Cardiac muscle cell (in vitro differentiated cells and primary cell): ENCODE measurements around the gene KANTR. TPM values are rescaled to one million over a fixed set of nuclear protein-coding genes. Genes with fewer than 3 reads are reported as not detected.

ENCODE experiments used
- DNase-seq, 2 donors: peaks; one replicate each; pipeline versions ENCODE4 v3.0.0 to v3.0.0-alpha.2; 2010 to 2017; ENCODE audit warnings: low read depth in 1 of 2, low spot score in 1 of 2
- H3K27ac ChIP-seq: fragments of 200-600 bp; sonication (generic); 2 replicates; pipeline ENCODE4 v1.5.1; 2016
- H3K27me3 ChIP-seq: fragments of 200-600 bp; sonication (generic); 2 replicates; pipeline ENCODE4 v1.6.0; 2016; ENCODE audit warnings: control low read depth
- H3K36me3 ChIP-seq: fragments of 200-600 bp; sonication (generic); 2 replicates; pipeline ENCODE4 v1.5.1; 2016; ENCODE audit warnings: control low read depth
- H3K4me1 ChIP-seq: fragments of 200-600 bp; sonication (generic); 2 replicates; pipeline ENCODE4 v1.8.1; 2017; ENCODE audit warnings: low read depth, mild to moderate bottlenecking, mixed run types
- H3K4me3 ChIP-seq: fragments of 200-600 bp; sonication (generic); 2 replicates; pipeline ENCODE4 v1.5.1; 2016; ENCODE audit warnings: mild to moderate bottlenecking
- H3K9me3 ChIP-seq: fragments of 200-600 bp; sonication (generic); 2 replicates; pipeline ENCODE4 v1.5.1; 2017; ENCODE audit warnings: low read depth, mild to moderate bottlenecking, control low read depth
- polyA plus RNA-seq: library from polyadenylated mRNA; unstranded; fragments of >200 nt; fragmentation: Nextera tagmentation; extraction: Ambion mirVana; gene quantifications from 2 replicates; pipeline ENCODE4 v1.2.1, GENCODE V29; 2016
- total RNA-seq: library from RNA; depleted of rRNA; stranded (reverse); fragments of >200 nt; gene quantifications from 2 replicates; pipeline ENCODE4 v1.2.3, GENCODE V29; 2016
- TF ChIP-seq, protein P1 (sequence below): IDR thresholded peaks from 2 replicates; pipeline ENCODE4 v1.5.1; 2012; ENCODE audit warnings: low read depth, mild to moderate bottlenecking, low read length

KANTR gene
- total and polyA plus RNA-seq, 2 experiments from 2014 or later = 10.5 to 17.0 TPM

DNA sequence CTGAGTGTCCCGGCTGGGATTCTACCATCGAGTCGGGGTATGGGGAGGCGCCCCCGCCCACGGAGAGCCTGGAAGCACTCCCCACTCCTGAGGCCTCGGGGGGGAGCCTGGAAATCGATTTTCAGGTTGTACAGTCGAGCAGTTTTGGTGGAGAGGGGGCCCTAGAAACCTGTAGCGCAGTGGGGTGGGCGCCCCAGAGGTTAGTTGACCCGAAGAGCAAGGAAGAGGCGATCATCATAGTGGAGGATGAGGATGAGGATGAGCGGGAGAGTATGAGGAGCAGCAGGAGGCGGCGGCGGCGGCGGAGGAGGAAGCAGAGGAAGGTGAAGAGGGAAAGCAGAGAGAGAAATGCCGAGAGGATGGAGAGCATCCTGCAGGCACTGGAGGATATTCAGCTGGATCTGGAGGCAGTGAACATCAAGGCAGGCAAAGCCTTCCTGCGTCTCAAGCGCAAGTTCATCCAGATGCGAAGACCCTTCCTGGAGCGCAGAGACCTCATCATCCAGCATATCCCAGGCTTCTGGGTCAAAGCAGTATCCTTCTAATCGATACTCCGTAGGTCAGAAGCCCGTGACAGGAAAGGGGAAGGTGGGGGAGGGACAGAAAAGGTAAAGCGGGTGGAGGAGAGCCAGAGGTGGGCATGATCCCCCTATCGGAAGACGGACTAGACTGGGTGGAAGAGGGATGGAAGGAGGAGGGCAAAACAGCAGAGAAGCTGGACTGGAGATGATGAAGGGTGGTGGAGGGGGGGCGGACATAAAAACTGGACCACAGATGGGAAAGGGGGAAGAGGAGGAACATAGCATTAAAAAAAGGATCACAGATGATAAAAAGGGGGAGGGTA lies 10.9 kb upstream of the KANTR start:
- DNase-seq = no peak
- Histone ChIP-seq H3K36me3 (peaks cover 10% of the 10 kb centered on the region), H3K4me3 (peak overlapping the region; percentile 73), H3K27me3 (no peaks in the 10 kb centered on the region), H3K27ac (peak overlapping the region; percentile 94), H3K9me3 (no peaks in the 10 kb centered on the region), H3K4me1 (peaks cover 5% of the 10 kb centered on the region)
- TF ChIP-seq, protein P1, sequence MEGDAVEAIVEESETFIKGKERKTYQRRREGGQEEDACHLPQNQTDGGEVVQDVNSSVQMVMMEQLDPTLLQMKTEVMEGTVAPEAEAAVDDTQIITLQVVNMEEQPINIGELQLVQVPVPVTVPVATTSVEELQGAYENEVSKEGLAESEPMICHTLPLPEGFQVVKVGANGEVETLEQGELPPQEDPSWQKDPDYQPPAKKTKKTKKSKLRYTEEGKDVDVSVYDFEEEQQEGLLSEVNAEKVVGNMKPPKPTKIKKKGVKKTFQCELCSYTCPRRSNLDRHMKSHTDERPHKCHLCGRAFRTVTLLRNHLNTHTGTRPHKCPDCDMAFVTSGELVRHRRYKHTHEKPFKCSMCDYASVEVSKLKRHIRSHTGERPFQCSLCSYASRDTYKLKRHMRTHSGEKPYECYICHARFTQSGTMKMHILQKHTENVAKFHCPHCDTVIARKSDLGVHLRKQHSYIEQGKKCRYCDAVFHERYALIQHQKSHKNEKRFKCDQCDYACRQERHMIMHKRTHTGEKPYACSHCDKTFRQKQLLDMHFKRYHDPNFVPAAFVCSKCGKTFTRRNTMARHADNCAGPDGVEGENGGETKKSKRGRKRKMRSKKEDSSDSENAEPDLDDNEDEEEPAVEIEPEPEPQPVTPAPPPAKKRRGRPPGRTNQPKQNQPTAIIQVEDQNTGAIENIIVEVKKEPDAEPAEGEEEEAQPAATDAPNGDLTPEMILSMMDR = no peak

- no peak overlapping the region for H3K4me3 ChIP-seq
- H3K36me3 ChIP-seq = peaks cover 10% of the 10 kb centered on the region
- TF ChIP-seq, protein P1 = no peak
- H3K9me3 ChIP-seq = no peaks in the 10 kb centered on the region
- no peaks in the 10 kb centered on the region for H3K27me3 ChIP-seq
- peaks cover 5% of the 10 kb centered on the region for H3K4me1 ChIP-seq
- DNase-seq = peak in 1 of 2 donors; percentile 13
- H3K27ac ChIP-seq = no peak overlapping the region
Measured at GRCh38 chrX:53084043-53084570, 9.8 kb upstream of the KANTR start.

DNA sequence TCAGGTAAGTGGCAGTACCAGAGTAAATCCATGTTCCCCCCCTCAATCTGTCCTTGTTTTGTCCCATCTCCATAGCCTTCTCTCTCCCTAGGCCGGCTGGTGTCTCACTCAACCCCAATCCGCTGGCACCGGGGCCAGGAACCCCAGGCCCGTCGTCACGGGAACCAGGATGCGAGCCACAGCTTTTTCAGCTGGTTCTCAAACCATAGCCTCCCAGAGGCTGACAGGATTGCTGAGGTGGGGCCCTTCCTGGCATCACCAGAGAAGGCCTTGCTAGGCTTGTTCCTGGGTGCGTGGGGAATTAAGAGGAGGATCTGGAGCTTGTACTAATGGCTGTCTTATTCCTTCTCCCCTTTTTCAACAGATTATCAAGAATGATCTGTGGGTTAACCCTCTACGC lies 9.1 kb upstream of the KANTR start:
- Histone ChIP-seq H3K27me3 (no peaks in the 10 kb centered on the region), H3K36me3 (peaks cover 10% of the 10 kb centered on the region), H3K27ac (no peak overlapping the region), H3K4me1 (peaks cover 5% of the 10 kb centered on the region), H3K4me3 (no peak overlapping the region), H3K9me3 (no peaks in the 10 kb centered on the region)
- no peak for DNase-seq
- TF ChIP-seq, protein P1 = no peak

DNA sequence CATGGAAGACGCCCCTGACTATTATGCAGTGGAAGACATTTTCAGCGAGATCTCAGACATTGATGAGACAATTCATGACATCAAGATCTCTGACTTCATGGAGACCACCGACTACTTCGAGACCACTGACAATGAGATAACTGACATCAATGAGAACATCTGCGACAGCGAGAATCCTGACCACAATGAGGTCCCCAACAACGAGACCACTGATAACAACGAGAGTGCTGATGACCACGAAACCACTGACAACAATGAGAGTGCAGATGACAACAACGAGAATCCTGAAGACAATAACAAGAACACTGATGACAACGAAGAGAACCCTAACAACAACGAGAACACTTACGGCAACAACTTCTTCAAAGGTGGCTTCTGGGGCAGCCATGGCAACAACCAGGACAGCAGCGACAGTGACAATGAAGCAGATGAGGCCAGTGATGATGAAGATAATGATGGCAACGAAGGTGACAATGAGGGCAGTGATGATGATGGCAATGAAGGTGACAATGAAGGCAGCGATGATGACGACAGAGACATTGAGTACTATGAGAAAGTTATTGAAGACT lies 8.2 kb upstream of the KANTR start:
- no peak overlapping the region for H3K4me3 ChIP-seq
- H3K27ac ChIP-seq = no peak overlapping the region
- H3K36me3 ChIP-seq = peaks cover 10% of the 10 kb centered on the region
- no peaks in the 10 kb centered on the region for H3K9me3 ChIP-seq
- H3K4me1 ChIP-seq = peaks cover 2% of the 10 kb centered on the region
- TF ChIP-seq, protein P1 = no peak
- no peak for DNase-seq
- H3K27me3 ChIP-seq = no peaks in the 10 kb centered on the region

DNA sequence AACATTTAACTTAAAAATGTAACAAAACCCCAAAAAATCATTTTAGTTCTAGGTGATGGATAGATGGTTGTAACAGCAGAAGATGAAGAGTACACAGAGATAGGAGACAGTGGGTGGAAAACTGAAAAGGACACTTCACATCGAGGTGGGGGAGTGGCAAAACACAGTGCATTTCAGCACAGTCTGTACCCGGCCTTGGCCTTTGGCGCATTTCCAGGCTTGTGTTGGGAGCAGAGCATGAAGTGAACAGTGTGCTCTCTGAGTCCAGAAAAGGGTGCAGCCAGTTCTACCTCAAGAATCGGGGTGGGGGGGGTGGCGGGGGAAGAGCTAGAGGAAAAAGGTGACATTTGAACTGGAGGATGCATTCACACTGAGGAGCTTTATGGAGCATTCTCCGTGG lies 7.5 kb upstream of the KANTR start:
- no peaks in the 10 kb centered on the region for H3K27me3 ChIP-seq
- peak in 1 of 2 donors; percentile 59 for DNase-seq

More for the DNA sequence above, 7.5 kb upstream of the KANTR start:
- H3K9me3 ChIP-seq = no peaks in the 10 kb centered on the region
- peaks cover 10% of the 10 kb centered on the region for H3K36me3 ChIP-seq
- H3K4me1 ChIP-seq = no peaks in the 10 kb centered on the region
- H3K4me3 ChIP-seq = no peak overlapping the region
- TF ChIP-seq, protein P1 = no peak
- no peak overlapping the region for H3K27ac ChIP-seq
